GM19023 (cell line): ENCODE results near the gene DDX27.
"Not testable (repeated sequence)": the region's sequence is repeated elsewhere in the genome, so short reads cannot be mapped to it uniquely, and the experiment has no call there.

Experiments
- ATAC-seq: cut with Tn5 transposase; IDR thresholded peaks from one replicate; pipeline ENCODE4 v1.9.1; 2021; ENCODE audit warnings: mild to moderate bottlenecking, moderate library complexity; ENCODE audit not compliant: unreplicated experiment

Gene DDX27, protein sequence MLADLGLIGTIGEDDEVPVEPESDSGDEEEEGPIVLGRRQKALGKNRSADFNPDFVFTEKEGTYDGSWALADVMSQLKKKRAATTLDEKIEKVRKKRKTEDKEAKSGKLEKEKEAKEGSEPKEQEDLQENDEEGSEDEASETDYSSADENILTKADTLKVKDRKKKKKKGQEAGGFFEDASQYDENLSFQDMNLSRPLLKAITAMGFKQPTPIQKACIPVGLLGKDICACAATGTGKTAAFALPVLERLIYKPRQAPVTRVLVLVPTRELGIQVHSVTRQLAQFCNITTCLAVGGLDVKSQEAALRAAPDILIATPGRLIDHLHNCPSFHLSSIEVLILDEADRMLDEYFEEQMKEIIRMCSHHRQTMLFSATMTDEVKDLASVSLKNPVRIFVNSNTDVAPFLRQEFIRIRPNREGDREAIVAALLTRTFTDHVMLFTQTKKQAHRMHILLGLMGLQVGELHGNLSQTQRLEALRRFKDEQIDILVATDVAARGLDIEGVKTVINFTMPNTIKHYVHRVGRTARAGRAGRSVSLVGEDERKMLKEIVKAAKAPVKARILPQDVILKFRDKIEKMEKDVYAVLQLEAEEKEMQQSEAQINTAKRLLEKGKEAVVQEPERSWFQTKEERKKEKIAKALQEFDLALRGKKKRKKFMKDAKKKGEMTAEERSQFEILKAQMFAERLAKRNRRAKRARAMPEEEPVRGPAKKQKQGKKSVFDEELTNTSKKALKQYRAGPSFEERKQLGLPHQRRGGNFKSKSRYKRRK

DNA sequence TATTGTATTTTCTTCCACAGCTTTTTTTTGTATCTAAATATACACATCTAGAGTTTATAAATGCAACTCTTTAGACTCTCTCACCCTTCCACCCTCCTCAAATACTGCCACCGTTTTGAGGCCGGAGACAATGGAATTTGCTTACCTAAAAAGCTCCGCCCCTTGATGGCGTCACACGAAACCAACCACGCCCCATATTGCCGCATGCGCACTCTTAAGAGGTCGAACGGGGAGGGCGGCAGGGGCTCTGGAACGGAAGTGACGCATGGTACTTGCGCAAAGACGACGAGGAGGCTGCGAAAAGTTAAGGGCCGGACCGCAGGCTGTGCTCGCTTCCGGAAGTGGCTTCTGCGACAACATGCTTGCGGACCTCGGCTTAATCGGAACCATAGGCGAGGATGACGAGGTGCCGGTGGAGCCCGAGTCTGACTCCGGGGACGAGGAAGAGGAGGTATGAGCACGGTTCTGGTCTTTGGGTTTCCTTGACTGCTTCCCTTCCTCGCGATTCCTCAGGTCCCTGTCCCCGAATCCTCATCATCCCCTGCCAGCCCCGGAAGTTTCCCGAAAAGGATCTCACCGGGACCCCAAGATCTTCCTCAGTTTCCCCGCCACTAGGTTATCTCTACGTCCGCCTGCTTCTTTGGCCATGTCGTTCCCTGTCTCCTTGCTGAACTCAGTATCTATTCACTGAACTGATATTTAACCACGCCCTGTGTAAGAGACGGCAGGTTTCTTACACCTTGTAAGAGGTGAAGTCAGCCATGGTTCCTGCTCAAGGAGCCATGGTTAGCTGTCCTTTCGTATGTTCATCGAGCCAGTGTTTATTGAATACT lies at the start of gene DDX27:
Gene DDX27, plus strand, starts transcription at position 326 of the 833 bp plus-strand sequence. Its CDS starts 33 bp downstream, at position 359.
- ATAC-seq, result peak; percentile 94

DNA sequence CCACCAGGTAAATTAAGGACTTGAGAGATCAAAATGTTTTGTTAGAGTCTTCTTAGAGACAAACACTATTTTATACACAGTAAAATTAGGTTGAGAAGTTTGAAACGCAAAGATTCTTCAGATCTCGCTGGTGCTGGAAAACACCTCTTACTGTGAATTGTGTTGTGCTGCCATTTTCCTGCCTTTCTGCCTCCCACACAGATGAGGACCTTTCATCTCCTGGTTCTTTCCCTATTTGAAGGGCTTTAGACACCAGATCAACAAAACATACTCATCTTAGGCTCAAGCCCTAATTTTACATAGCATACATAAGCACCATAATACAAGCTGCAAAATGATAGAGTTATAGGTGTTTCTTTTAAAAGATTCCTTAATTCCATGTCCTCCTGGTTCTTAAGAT lies 49.7 kb upstream of the DDX27 start:
- ATAC-seq, result no peak

DNA sequence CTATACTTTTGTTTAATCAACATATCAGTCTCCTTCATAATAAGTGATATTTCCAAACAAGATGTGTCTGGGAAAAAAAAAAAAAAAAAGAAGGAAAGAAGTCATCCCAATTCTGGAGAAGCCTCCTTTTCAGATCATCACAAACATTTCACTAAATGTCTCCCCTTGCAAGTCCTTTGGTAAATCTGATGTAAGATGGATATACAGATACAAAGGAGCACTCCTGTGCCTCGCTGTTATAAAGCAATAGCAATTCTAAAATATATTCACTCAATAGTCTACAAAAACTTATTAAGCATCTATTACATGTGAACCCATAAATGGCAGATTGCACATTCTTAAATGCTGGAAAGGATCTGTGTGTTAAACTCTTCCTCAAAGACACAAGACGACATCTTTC lies 48.5 kb upstream of the DDX27 start:
- no peak for ATAC-seq

DNA sequence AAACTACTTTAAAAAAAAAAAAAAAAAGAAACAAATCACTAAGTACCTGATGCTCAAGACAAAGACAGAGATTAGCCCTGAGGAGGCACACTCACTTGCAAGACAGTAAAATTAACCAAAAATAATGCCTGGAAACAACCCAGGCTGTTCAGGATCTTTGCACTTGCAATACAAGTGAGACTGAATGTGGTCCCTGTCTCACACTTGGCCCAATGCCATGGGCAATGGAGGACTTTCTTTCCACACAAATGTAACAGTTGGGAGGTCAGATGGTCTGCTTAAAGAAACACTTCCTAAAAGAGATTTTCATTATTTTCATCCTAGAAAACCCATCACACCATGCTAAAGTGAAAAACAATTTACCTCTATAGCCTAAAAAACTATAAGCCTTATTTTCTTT lies 47.3 kb upstream of the DDX27 start:
- ATAC-seq, result no peak

DNA sequence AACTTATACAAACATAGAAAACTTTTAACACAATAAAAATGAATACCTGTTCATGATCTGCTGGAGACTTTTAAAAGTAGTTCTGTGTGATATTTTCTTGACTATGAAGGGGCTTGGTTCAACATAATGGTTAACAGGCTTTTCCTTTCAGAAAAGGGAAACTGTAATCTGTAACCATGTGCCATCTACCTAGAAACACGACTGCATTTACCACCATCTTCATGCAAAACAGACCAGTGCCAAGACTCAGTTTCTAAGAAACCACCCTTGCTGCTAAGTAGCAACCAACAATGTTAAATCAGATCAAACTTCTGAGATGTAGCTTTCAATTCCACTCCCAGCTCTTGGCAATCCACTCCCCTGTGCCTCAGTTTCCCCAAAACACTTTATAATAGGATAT lies 46.8 kb upstream of the DDX27 start:
- no peak for ATAC-seq

DNA sequence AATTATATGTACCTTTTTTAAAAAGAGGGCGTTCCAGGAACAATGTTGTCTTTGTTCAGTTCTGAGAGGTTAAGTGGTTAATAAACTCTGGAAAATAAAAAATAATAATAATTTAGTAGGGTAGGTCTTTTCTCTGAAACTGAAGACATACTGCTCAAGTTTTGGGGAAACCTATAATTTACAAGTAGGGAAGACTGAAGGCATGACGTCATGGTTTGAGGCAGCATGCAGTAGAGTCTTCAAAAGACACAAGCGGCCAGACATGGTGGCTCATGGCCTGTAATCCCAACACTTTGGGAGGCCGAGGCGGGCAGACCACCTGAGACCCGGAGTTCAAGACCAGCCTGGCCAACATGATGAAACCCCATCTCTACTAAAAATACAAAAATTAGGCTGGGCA lies 45.0 kb upstream of the DDX27 start:
- no peak for ATAC-seq

DNA sequence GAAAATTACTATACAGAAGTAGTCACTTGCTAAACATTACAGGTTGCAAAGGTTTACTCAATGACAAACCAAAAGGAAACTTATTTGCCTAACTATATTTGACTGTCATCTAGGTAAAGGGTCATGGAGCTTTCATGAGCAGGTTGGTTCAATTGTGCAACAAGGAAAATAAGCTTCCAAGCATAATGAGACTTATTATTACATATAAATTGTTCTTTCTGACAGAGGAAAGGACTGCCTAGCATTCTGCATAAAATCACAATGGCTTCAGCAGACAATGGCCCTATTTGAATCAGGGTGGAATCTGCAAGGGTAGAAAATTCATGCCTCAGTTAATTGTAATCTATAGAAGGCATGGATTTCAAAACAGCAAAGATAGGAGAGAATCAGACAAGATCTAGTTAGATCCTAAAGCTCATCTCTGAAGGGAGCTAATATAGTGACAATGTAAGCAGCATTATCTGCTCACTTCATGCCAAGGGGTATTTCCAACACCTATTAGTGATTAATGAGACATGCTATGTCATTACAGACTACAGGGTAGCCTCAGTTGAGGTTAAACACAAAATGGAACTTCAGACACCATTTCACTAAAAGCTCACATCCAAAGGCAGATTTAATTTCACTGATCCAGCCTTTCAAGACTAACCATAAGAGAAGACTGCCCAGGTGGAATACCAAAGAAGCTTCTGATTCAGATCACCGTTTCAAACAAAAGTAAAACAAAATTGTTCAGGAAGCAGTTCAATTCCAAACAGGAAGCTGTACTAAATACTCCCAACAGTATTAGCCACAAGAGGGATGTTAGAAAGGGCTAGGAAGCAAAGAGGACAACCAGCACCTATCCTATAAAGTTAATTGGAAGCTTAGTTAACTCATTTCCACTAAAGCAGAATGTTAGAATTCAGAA lies 39.6 kb upstream of the DDX27 start:
- no peak for ATAC-seq

DNA sequence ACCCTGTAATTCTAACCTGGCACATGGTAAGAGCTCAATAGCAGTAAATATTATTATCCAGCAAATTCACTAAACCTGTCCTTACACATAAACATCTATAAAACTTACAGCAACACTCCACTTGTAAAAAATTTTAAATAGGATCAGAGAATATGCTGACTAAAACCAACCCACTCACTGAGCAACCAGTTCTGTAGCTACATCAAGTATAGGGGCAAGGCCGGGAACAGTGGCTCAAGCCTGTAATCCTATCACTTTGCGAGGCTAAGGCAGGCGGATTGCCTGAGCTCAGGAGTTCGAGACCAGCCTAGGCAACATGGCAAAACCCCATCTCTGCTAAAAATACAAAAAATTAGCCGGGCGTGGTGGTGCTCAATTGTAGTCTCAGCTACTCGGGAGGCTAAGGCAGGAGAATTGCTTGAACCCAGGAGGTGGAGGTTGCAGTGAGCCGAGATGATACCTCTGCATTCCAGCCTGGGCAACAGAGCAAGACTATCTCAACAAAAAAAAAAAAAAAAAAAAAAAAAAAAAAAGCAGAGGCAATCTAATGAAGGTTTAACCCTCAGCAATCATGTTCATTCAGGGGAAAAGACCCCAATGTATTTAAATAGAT lies 37.8 kb upstream of the DDX27 start:
- no peak for ATAC-seq

DNA sequence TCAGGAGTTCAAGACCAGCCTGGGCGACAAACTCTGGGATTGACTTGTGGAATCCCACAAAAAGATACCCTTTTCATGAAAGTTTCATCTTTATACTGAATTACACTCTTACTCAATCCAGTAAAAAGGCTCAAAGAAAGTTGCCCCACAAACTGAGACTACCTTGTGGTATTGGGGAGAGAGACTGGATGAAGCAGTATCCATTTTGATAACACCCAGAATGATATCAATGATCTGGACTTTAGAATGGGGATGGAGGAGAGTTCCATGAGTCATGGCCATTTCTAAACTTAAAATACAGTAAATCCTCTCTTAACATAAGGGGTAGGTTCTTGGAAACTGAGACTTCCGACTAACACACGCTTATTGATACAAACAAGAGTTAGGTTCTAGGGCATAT lies 35.8 kb upstream of the DDX27 start:
- no peak for ATAC-seq

DNA sequence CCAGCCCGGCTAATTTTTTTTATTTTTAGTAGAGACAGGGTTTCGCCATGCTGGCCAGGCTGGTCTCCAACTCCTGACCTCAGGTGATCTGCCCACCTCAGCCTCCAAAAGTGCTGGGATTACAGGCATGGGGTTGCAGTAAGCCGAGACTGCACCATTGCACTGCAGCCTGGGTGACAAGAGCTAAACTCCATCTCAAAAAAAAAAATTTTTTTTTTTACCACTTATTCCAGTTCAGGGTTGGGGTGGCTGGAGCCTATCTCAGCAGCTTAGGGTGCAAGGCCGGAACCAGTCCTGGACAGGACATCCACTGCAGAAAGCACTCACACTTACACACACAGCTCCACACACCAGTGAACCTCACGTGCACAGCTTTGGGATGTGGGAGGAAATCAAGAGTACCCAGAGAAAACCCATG lies 35.1 kb upstream of the DDX27 start:
- ATAC-seq, result not testable (repeated sequence)

DNA sequence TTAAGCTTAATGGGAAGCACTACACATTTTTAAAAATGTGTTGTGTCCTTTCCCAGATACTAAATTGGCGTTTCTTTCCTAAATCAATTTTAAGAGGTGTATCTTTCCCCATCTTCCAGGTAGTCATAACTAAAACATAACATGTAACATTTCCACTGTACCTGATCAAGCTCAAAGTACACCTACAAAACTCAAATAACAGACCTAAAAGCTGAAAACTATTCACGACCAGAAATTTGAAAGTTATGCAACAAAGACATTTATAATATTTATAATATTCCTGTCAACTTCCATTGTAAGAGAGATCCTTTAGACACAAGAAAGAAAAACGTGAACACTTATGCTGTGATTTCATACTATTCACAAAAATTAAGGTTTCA lies 34.5 kb upstream of the DDX27 start:
- no peak for ATAC-seq

DNA sequence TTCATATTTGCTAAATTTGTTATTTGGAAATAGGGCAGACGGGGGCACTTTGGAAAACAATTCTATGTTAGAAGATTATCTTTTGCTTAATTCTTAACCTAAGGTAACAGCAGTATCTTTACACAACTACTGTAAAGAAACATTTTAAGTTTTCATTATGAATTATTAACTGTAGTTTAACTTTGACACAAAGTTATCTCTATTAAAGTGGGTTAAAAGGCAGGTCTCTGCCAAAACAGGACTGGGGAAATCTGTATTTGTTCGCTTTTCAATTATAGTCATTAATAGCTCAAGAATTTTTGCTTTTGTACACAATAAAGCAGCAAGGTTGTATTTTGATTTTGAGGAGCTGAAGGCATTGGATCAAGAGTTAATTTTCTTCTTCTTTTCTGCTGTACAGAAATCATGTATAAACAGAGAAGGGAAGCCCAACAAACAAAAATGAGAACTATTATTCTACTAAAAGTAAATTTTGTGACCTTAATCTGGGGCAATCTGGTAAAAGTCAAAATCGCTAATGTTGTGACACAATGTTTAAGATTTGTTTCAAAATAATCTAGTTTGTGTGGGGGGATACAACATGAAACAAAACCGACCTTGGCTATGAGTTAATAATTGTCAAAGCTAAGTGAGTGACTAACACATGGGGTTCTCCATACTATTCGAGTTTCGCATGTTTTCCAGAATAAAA lies 34.0 kb upstream of the DDX27 start:
- no peak for ATAC-seq

DNA sequence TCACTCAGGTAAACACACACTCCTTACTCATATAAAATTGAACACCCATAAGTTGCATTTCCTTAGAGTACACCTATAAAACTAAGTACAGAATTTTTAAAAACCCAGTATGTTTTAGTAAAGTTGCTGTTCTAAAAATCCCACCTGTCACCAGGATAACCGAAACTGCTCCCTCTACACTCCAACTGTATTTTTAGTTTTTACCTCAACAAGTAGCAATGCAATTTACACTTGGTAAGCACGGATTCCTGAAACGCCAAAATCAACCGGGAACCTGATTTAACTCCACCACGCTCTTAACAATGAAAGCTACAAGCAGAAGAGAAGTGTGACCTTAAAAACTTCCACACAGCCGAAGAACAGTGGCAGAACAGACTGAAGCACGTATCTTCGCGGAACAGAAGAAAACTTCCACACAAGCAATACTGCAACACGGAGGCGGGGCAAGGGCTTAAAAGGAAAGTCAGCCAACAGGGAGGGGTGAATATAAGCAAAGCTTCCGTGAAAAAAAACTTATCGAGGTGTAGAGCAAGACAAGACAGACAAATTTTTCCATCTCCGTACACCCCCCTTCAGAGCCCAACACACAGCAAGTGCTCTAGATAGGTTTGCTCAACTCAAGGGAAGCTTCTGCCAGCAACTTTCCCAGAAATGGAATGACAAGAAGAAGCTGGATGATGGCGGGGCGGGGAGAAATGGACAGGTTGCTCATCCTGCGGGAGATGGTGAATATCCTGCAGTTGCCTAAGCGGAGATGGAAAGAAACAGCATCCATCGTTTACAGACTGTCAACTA lies 32.5 kb upstream of the DDX27 start:
- no peak for ATAC-seq

DNA sequence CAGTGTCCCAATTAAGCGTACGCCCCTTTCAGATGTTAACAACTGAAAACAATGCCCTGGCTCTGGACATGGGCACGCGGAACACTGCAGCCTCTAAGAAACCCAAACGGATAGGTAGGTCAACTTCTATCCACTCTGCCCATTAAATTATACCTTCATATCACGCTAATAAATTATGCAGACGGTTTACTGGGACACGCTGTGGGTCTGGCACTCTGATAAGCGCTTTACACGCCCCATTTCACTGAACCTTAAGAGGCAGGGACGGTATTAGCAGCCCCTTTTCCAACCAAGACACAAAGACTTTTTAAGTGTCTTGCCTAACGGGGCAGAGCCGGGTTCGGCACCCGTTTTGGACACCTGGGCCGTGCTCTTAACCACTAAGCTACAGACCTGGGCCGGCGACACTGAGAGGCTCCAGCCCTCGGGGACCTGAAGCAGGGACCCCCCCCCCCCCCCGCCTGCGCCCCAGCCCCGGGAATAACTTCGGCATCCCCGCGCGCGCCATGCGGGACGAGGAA lies 31.8 kb upstream of the DDX27 start:
- peak; percentile 3 for ATAC-seq

DNA sequence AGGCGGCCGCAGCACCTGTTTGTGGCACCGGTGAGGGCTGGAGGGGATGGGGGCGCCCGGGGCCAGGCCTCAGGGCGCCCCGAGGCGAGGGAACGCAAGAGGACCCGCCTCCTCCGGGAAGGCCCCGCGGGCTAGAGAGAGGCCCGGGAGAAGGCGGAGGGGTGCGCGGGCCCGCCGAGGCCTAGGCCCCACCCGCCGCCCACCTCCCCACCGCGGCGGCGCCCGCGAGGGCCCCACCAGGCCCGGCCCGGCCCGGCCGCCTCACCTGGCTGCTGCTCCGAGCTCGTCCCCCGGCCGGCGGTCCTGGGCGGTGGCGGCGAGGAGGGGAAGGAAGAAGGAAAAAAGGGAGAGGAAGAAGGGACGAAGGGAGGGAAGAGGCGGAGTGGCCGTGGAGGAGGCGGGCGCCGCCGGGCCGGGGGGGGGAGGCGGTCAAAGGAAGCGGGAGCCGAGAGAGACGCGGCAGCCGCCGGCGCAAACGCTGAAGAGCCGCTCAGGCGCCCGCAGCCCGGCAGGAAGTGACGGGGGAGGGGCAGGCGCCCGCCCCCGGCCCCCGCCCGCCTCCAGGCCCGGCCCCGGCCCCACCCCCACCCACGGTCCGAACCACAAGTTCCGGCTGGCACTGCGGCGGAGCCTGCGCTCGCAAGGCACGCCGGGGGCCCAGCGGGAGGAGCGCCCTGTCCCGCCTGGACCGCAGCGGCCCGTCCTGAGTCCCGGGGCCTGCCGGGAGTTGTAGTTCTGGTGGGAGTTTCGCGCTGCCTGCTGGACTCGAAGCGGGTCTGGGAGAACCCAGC lies 31.2 kb upstream of the DDX27 start, which contains the start of gene STAU1:
Gene STAU1, minus strand, starts transcription at position 484 of the 791 bp plus-strand sequence. CDS start 22,133 bp downstream, outside the sequence.
- ATAC-seq, result peak; percentile 85

DNA sequence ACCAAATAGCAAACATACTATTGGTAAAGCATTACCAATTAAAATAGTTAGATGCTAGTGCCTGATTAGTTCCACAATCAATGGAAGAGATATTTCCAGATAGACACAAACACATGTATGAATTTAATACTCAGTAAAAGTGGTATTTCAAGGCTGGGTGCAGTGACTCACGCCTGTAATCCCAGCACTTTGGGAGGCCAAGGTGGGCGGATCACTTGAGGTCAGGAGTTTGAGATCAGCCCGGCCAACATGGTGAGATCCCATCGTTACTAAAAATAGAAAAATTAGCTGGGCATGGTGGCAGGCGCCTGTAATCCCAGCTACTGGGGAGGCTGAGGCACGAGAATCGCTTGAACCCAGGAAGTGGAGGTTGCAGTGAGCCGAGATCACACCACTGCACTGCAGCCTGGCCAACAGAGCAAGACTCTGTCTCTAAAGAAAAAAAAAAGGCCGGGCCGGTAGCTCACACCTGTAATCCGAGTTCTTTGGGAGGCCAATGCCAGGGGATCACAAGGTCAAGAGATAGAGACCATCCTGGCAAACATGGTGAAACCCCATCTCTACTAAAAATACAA lies 26.2 kb upstream of the DDX27 start:
- not testable (repeated sequence) for ATAC-seq

DNA sequence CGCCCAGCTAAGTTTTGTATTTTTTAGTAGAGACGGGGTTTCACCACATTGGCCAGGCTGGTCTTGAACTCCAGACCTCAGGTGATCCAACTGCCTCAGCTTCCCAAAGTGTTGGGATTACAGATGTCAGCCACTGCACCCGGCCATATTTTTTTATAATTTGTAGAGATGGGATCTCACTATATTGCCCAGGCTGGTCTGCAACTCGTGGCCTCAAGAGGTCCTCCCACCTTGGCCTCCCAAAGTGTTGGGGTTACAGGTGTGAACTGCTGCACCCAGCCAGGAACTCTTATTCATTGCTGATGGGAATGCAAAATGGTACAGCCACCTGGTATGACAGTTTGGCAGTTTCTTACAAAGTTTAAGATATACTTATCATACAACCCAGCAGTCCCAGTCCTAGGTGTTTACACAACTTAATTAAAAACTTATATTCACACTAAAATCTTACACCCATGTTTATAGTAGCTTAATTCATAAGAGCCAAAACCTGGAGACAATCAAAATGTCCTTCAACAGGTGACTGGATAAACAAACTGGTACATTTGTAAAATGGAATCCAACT lies 19.4 kb upstream of the DDX27 start:
- ATAC-seq, result no peak
